HG02571 (cell line): ENCODE measurements around the gene CSNK1D.
A peak's percentile ranks its signal among the peaks of the same experiment; 100 is the strongest.

Source experiments
- ATAC-seq: cut with Tn5 transposase; IDR thresholded peaks from one replicate; pipeline ENCODE4 v1.9.1; 2021; ENCODE audit warnings: mild to moderate bottlenecking, moderate library complexity; ENCODE audit not compliant: unreplicated experiment

Gene CSNK1D

GRCh38 chr17:82273327-82274133 is at the start of gene CSNK1D:
CSNK1D (minus strand) TSS chr17:82273700; CDS start chr17:82273381, 319 bp downstream.
- ATAC-seq, result peak; percentile 57

- no peak for ATAC-seq
Observed at GRCh38 chr17:82322526-82323453, 49.3 kb upstream of the CSNK1D start.

DNA sequence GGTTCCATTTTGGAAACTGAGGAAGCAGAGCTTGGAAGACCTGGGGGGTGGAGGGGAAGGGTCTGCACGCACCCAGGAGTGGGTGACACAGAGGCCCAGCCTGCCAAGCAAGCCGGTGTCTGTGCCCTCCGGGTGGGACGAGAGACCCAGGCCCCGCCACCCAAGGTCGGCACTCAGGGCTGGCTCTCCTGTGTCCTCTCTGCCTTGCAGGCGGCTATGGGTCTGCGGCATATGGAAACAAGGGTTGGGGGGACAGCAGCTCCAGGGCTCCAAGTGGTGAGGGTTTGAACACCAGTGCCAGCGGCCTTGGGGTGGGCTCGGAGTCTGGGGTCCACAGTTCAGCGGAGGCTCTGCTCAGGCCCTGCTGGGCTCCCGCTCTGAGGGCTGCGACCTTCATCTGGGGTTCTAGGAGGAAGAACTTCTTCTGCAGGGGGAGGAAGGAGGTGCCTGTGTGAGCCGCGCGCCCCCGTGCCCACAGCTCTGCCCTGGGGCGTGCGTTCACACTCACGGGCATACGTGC is 48.5 kb upstream of the CSNK1D start:
- ATAC-seq, result no peak

DNA sequence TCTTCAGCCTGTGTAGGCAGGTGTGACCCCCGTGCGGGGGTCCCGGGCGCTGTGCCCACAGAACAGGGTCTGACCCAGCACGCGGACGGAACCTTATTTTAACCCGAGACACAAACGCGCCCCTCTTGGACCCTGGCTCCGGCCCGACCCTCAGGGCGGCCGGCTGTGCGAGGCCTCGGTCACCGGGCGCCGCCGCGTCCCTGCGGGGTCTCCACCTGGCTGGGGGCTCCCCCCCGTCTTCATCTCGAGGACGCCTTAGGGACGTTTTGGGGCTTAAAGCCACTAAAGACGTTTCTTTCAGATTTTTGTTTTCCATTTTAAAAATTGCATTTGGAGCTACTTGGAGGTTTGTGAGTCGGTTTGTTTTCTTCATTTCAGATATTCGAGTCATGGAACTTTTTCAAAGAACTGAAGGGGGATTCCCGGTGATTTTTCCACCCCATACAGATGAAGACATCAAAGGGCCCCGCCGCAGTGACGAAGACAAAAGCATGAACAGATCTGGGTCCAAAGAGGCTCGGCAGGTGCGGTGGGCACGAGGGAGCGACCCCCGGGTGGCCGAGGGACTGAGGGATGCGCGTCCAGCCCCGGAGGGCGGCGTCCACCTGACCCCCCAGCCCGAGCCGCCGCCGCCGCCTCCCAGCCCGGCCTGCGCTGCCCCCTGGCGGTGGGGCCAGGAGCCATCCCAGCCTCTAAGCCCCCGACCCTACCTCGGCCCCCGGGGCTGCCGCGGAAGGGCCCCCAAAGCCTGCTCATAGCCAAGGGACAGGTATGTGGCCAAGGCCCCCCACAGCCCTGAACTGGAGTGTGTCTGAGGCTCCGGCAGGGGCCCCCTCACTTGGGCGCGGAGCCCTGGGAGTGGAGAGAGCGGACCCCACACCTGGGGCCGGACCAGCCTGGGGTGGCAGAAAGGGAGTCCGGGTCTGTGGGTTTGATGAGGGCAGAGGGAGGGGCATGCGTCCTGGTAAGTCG is 47.7 kb upstream of the CSNK1D start:
- ATAC-seq, result no peak

DNA sequence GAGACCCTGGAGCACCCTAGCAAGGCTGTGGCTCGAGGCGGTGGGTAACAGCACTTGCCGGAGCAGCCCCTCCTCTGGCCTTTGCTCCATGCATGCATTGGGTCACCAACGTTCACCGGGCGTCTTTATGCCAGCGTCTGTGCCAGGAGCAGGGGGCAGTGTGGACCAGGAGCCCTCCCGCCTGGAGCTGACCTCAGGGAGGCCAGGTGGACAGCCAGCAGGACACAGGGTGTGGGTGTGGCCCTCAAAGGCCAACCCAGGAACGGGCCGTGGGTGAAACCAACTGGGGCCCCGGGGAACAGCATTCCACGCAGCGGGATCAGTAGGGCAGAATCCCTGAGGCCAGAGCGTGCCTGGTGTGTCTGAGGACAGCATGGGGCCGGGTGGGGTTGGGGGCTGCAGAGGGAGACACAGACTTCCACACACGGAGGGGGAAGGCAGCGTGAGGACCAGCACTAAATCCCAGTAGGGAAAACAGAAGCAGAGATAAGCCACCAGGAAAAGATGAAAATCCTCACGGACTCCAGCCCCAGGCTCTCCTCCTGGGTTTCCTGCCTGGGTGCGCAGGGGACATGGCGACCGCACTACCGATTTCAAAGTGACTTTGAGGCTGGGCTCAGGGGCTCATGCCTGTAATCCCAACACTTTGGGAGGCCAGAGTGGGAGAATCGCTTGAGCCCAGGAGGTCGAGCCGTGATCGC is 46.8 kb upstream of the CSNK1D start:
- ATAC-seq, result no peak

GRCh38 chr17:82319619-82320062 is 46.1 kb upstream of the CSNK1D start:
- ATAC-seq, result no peak

DNA sequence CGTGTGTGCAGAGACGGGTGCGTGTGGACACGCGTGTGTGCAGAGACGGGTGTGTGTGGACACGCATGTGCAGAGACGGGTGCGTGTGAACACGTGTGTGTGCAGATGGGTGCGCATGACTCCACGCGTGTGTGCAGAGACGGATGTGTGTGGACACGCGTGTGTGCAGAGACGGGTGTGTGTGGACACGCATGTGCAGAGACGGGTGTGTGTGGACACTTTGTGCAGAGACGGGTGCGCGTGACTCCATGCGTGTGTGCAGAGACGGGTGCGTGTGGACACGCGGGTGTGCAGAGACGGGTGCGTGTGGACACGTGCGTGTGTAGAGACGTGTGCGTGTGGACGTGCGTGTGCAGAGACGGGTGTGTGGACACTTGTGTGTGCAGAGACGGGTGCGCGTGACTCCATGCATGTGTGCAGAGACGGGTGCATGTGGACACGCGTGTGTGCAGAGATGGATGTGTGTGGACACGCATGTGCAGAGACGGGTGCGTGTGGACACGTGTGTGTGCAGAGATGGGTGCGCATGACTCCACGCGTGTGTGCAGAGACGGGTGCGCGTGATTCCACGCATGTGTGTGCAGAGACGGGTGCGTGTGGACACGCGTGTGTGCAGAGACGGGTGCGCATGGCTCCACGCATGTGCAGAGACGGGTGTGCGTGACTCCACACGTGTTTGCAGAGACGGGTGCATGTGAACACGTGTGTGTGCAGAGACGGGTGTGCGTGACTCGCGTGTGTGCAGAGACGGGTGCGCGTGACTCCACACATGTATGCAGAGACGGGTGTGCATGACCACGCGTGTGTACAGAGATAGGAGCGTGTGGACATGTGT is 45.5 kb upstream of the CSNK1D start:
- ATAC-seq, result no peak

DNA sequence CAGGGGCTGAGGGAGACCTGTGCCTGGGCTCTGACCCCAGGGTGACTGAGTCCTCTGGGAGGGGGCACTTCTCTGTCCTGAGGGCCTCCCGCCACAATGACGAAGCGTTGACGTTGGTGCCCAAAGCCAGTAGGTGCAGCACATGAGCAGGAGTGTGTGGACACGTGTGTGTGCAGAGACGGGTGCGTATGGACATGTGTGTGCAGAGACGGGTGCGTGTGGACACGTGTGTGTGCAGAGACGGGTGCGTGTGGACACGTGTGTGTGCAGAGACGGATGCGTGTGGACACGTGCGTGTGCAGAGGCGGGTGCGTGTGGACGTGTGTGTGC is 44.6 kb upstream of the CSNK1D start:
- ATAC-seq, result no peak

DNA sequence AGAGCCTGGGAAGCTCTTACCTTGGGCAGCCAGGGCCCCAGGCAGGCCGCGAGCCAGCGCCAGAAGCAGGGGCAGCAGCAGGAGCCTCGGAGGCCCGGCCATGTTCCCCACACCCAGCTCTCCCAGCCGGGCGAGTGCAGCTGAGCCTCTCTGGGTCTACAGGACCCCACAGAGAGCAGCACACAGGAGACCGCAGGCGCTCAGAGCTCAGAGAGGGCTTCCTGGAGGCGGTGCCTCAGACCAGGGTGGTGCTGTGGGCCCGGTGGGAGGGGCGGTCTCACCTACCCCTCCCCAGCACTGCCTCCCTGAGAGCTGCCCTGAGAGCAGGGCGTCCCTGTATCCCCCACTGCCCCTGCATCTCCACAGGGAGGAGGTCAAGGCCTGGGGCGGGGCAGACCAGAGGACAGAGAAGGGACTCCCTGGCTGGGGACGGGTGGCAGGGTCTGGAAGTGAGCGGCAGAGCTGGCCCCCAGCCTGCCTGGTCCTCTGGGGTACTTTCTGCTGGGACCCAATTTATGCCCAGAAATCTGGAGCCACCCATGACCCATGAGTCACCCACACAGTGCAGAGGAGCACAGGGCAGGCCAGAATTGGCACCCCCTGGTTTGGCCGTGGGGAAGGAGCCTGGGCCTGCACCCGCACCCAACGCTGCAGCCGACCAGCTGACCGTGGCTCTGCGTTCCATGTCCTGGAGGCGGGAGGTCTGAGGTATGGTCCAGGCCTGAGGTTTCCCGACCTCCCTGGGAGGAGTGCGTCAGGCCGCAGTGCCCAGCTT is 44.1 kb upstream of the CSNK1D start, which contains the start of gene CD7:
Gene CD7 (minus strand): TSS at position 215 of the 775 bp plus-strand sequence. CDS start 113 bp downstream, at position 102.
- no peak for ATAC-seq

DNA sequence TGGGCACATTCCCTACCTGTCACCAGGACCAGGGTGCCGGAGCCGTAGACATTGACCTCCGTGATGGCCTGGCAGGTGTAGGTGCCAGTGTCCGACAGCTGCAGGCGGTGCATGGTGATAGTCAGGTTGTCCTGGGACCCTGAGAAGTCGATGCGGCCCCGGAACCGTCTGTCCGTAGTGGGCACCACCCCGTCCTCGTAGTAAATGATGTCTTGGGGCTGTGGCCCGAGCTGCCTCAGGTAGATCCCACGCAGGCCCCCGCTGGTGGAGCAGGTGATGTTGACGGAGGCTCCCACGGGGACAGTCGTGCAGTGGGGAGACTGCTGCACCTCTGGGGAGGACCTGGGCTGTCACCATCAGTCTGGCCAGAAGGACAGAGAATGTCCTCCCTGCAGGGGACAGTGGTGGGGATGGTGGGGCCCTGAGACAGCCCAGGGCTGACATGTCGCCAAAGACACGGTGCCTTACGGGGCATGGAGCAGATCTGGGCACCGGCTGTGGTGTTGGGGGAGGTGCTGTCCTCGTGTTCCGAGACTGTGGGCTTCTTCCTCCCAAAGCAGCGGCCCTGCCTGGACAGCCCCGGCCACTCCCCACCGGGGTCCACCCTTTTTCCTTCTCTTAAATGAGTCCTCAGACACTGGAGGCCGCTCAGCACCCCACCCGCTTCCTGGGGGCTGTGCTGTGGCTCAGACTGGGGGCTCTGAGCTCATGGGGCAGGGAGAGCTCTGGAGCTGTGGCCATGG is 43.3 kb upstream of the CSNK1D start:
- ATAC-seq, result no peak

DNA sequence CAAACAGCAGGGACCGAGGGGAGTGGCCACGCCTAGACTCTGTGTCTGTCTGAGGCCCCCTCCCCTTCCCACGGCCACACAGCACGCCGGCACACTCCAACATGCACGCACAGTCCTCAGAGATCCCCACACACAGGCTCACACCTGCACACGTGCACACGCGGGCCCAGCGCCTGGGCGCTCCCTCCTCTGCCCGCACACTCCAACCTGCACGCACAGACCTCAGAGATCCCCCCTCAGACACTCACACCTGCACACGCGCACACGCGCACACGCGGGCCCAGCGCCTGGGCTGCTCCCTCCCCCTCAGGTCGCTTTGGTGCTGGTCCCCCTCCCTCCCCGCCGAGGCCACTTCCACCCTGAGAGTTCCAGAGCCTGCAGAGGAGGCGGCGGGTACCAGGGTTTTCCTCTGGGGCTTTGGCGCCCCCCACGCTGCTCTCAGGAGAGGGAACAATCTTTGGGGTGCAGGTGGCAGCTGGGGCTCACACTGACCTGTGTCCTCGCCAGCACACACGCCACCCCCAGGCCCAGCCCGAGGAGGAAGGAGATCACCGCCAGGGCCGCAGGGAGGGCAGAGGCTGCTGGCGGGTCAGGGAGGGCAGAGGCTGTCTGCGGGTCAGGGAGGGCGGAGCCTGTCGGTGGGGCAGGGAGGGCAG is 42.3 kb upstream of the CSNK1D start:
- ATAC-seq, result no peak

DNA sequence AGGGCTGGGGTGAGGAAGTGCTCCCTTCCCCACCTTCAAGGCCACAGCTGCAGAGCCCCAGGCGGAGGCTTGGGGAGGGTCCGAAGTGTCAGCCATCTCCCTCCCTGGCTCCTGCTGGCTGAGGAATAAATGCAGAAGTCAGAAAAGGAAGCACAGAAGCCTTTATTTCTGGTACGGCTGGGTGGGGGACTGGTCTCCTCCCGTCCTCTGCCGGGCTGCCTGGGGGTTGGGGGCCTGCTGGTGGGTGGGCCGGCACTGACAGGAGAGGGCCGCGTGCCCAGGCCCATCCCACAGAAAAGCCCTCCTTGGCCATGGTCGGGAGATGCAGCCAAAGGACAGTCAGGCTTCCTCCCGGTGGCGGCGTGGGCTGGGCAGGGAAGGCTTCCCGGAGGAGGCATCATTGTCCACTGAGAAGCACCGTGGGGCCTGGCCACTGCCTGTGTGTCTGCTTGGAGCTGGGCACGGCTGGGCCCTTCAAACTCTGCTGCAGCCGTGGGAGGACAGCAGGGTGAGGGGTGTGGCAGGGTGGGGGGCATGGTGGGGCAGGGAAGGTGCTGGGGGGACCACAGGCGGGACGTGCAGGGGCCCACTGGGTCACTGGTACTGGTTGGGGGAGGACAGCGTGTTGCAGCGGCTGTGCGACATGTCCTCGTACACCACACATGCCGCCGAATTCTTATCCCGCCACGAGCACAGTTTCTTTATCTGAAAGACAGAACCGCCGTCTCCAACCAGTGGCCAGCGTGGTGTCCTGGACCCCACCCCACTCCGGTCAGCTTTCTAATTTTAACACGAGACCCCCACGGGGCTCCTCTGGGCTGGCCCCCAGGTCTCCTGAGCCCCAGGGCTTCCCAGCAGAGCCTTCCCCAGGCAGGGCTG is 41.5 kb upstream of the CSNK1D start:
- no peak for ATAC-seq

GRCh38 chr17:82314012-82314726 is 40.7 kb upstream of the CSNK1D start:
- no peak for ATAC-seq

- no peak for ATAC-seq
Observed at GRCh38 chr17:82313195-82314011, 39.9 kb upstream of the CSNK1D start.
